ENCODE results near the gene CARD14. TPM values are rescaled to one million over a fixed set of nuclear protein-coding genes. Genes with fewer than 3 reads are reported as not detected.

Gene CARD14
- total and polyA plus RNA-seq, 2 of the 13 experiments (the other 11 are each of a cell fraction or from before 2014, with no cell fraction given) = 0.11 TPM; not detected in 1

DNA sequence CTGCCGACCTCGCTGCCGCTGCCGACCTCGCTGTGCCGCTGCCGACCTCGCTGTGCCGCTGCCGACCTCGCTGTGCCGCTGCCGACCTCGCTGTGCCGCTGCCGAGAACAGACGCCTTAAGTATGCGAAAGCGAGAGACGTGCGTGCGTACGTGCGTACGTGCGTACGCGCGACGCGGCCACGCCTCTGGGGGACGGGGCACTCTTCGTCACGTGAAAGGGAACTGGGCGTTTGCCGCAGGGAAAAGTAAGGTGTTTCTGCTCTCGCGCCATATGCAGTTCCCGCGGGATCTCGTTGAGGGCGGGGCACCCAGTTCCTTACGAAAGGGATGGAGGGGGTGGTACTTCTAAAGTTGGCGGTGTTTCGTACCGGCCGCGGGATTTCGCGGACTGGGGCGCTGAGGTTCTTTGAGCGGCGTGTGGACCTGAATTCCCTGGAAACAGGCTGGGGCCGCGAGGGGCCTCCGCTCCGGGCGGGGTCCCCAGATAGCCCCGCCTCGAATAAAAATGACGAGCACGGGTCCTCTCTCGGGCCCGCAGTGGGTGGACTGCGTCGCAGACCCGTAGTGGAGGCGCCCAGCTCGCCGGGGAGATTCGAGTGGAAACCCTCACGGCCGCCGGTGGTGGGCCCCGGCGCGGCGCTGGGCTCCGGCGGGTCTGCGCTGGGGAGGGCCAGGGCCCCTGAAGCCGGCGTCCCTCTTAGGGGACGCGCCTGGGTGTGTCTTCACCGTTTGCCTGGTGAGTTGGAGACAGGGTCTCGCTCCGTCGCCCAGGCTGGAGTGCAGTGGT lies 22.6 kb upstream of the CARD14 start, which contains the start of gene EIF4A3:
Gene EIF4A3 (minus strand): TSS at position 94 of the 788 bp plus-strand sequence. CDS start 167 bp downstream, outside the sequence.
- ATAC-seq = peak; percentile 90
- DNase-seq (ENCODE audit: low spot score) = peak; percentile 99
- peak within 1 kb of the TSS; percentile 96 for H3K9ac ChIP-seq (ENCODE audit: insufficient read depth, low read depth, low read length)
- no peak within 1 kb of the TSS for H2AFZ ChIP-seq (ENCODE audit: low read length)
- peaks cover 0 to 10% of the 10 kb centered on the region in 2 experiments; a peak in 1 of 5 replicates for H3K27me3 ChIP-seq (ENCODE audit: control insufficient read depth in 1 of 2, insufficient read depth in 2 of 2, low read length in 2 of 2)
- H3K9me3 ChIP-seq (ENCODE audit: low read length) = no peaks in the 10 kb centered on the region
- peak; percentile 100 for FAIRE-seq
- WGBS (ENCODE audit: low lambda C conversion rate) = under 1% methylated on average over 39 of the region's 90 CpGs
- H3K79me2 ChIP-seq (ENCODE audit: insufficient read depth, low read length) = peaks cover 44% of the 10 kb centered on the region
- peak within 1 kb of the TSS; percentile 96 for H3K4me2 ChIP-seq (ENCODE audit: low read depth, low read length)
- H3K4me3 ChIP-seq (replicated peaks in 1 of 3; ENCODE audit: insufficient read depth in 1 of 3, low read depth in 2 of 3, low read length in 3 of 3) = peak within 1 kb of the TSS; percentile 84 to 95 (median 88)
- ChIA-PET CTCF (ENCODE audit: low intra/inter-chr PET ratio, low total read pairs) (no interaction called here), POLR2A (interaction anchor here (0.6 to 1.9 kb wide), 14 partner anchors 13 to 307 kb away, joined by 3 to 13 read pairs (median 5); partner anchors contain the start of genes GAA, RNF213, SGSH and SLC26A11)
- in situ Hi-C loops (cut with HindIII; ENCODE audit: extremely low pct_ligation_motif_present, low pct_unique_long_range_greater_than_20kb) (loop anchor here (5.0 kb wide), 1 partner anchor 110 kb away; no protein-coding TSS in a partner anchor), intact Hi-C loops (cut with micrococcal nuclease; ENCODE audit: unreplicated experiment) (loop anchor here (2.0 to 5.0 kb wide), 2 partner anchors 50 to 116 kb away; no protein-coding TSS in a partner anchor)
- H3K4me1 ChIP-seq (ENCODE audit: insufficient read depth, low read length) = peaks cover 45% of the 10 kb centered on the region
- peak within 1 kb of the TSS; percentile 94 for H3K27ac ChIP-seq (ENCODE audit: extremely low read length, insufficient read depth, low read length)
- H4K20me1 ChIP-seq (ENCODE audit: insufficient read depth, low read length) = peaks cover 26% of the 10 kb centered on the region
- H3K36me3 ChIP-seq (replicated peaks in 1 of 2; ENCODE audit: control insufficient read depth in 1 of 2, insufficient read depth in 2 of 2, low read length in 2 of 2) = peaks cover 9 to 30% of the 10 kb centered on the region in 2 experiments
- BruUV-seq (replicated peaks) = TSS peak; percentile 90
- TF ChIP-seq SETDB1 (CRISPR knock-in tag; IDR thresholded peaks at IDR 0.05; ENCODE audit: borderline replicate concordance) (no peak), ETV5 (CRISPR knock-in tag; IDR thresholded peaks at IDR 0.05; ENCODE audit: borderline replicate concordance) (no peak; the same call in 1 of the 2 replicates), MAFK (conservative IDR thresholded peaks at IDR 0.05 in 1 of 2, IDR thresholded peaks at IDR 0.05 in 1 of 2; ENCODE audit: low read length in 2 of 2) (no peak), ZNF777 (CRISPR knock-in tag; IDR thresholded peaks at IDR 0.05) (peak; percentile 65), REL (CRISPR knock-in tag; conservative IDR thresholded peaks at IDR 0.05) (no peak), IKZF4 (CRISPR knock-in tag; IDR thresholded peaks at IDR 0.05; ENCODE audit: borderline replicate concordance, low read depth, not compliant biosample characterization) (peak; percentile 89), ZNF674 (CRISPR knock-in tag; IDR thresholded peaks at IDR 0.05; ENCODE audit: low read depth) (no peak), FOXJ3 (CRISPR knock-in tag; IDR thresholded peaks at IDR 0.05; ENCODE audit: borderline replicate concordance) (peak; percentile 64; the same call in 1 of the 2 replicates), U2AF1 (optimal IDR thresholded peaks at IDR 0.05; ENCODE audit: low read depth, low read length) (peak; percentile 96), IKZF1 (IDR thresholded peaks at IDR 0.05) (no peak), MED1 (CRISPR knock-in tag; IDR thresholded peaks at IDR 0.05) (peak; percentile 88)
- TF ChIP-seq, protein P1, sequence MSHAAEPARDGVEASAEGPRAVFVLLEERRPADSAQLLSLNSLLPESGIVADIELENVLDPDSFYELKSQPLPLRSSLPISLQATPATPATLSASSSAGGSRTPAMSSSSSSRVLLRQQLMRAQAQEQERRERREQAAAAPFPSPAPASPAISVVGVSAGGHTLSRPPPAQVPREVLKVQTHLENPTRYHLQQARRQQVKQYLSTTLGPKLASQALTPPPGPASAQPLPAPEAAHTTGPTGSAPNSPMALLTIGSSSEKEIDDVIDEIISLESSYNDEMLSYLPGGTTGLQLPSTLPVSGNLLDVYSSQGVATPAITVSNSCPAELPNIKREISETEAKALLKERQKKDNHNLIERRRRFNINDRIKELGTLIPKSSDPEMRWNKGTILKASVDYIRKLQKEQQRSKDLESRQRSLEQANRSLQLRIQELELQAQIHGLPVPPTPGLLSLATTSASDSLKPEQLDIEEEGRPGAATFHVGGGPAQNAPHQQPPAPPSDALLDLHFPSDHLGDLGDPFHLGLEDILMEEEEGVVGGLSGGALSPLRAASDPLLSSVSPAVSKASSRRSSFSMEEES (CRISPR knock-in tag; IDR thresholded peaks at IDR 0.05) = peak; percentile 99
- TF ChIP-seq, protein P2, sequence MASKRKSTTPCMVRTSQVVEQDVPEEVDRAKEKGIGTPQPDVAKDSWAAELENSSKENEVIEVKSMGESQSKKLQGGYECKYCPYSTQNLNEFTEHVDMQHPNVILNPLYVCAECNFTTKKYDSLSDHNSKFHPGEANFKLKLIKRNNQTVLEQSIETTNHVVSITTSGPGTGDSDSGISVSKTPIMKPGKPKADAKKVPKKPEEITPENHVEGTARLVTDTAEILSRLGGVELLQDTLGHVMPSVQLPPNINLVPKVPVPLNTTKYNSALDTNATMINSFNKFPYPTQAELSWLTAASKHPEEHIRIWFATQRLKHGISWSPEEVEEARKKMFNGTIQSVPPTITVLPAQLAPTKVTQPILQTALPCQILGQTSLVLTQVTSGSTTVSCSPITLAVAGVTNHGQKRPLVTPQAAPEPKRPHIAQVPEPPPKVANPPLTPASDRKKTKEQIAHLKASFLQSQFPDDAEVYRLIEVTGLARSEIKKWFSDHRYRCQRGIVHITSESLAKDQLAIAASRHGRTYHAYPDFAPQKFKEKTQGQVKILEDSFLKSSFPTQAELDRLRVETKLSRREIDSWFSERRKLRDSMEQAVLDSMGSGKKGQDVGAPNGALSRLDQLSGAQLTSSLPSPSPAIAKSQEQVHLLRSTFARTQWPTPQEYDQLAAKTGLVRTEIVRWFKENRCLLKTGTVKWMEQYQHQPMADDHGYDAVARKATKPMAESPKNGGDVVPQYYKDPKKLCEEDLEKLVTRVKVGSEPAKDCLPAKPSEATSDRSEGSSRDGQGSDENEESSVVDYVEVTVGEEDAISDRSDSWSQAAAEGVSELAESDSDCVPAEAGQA (IDR thresholded peaks at IDR 0.05; ENCODE audit: low read depth) = peak; percentile 48; the same call in 1 of the 2 replicates
- TF ChIP-seq, protein P2 (CRISPR knock-in tag; IDR thresholded peaks at IDR 0.05; ENCODE audit: borderline replicate concordance) = peak; percentile 77; the same call in 1 of the 2 replicates
